ENCODE results near the gene DYNLL1.

The DYNLL1 gene

GRCh38 chr12:120542166-120542565 lies 46.3 kb downstream of the DYNLL1 start:
- Histone ChIP-seq H3K27me3 (ENCODE audit: insufficient read depth, insufficient read length) (no peaks in the 10 kb centered on the region), H3K4me3 (ENCODE audit: insufficient read length, low read depth) (no peak overlapping the region), H3K4me1 (ENCODE audit: insufficient read depth, insufficient read length) (no peaks in the 10 kb centered on the region), H3K9me3 (ENCODE audit: insufficient read depth, low read length) (no peaks in the 10 kb centered on the region), H3K36me3 (ENCODE audit: insufficient read depth, insufficient read length, low read length) (peaks cover 73% of the 10 kb centered on the region), H3K9ac (ENCODE audit: insufficient read length, low read depth) (no peak overlapping the region)
- no peak for TF ChIP-seq YY1 (IDR thresholded peaks at IDR 0.05; ENCODE audit: insufficient read depth, insufficient read length)
- no peak for TF ChIP-seq ZNF274 (IDR thresholded peaks at IDR 0.05; ENCODE audit: low read depth, low read length)
- no peak for TF ChIP-seq SUZ12 (IDR thresholded peaks at IDR 0.05; ENCODE audit: extremely low read depth, insufficient read depth, insufficient read length)
- DNase-seq (ENCODE audit: low read depth, low spot score) = no peak

GRCh38 chr12:120544691-120545090 lies 48.8 kb downstream of the DYNLL1 start:
- no peak overlapping the region for H3K9ac ChIP-seq (ENCODE audit: insufficient read length, low read depth)
- no peak for DNase-seq (ENCODE audit: low read depth, low spot score)
- H3K9me3 ChIP-seq (ENCODE audit: insufficient read depth, low read length) = no peaks in the 10 kb centered on the region
- no peaks in the 10 kb centered on the region for H3K4me1 ChIP-seq (ENCODE audit: insufficient read depth, insufficient read length)
- no peaks in the 10 kb centered on the region for H3K27me3 ChIP-seq (ENCODE audit: insufficient read depth, insufficient read length)
- TF ChIP-seq SUZ12 (IDR thresholded peaks at IDR 0.05; ENCODE audit: extremely low read depth, insufficient read depth, insufficient read length) = no peak
- H3K4me3 ChIP-seq (ENCODE audit: insufficient read length, low read depth) = no peak overlapping the region
- H3K36me3 ChIP-seq (ENCODE audit: insufficient read depth, insufficient read length, low read length) = peaks cover 78% of the 10 kb centered on the region

GRCh38 chr12:120546050-120546386 lies 50.1 kb downstream of the DYNLL1 start:
- Histone ChIP-seq H3K9ac (ENCODE audit: insufficient read length, low read depth) (no peak overlapping the region), H3K4me1 (ENCODE audit: insufficient read depth, insufficient read length) (no peaks in the 10 kb centered on the region), H3K27me3 (ENCODE audit: insufficient read depth, insufficient read length) (no peaks in the 10 kb centered on the region), H3K36me3 (ENCODE audit: insufficient read depth, insufficient read length, low read length) (peaks cover 77% of the 10 kb centered on the region), H3K9me3 (ENCODE audit: insufficient read depth, low read length) (no peaks in the 10 kb centered on the region), H3K4me3 (ENCODE audit: insufficient read length, low read depth) (no peak overlapping the region)
- DNase-seq (ENCODE audit: low read depth, low spot score) = no peak
- TF ChIP-seq YY1 (IDR thresholded peaks at IDR 0.05; ENCODE audit: insufficient read depth, insufficient read length) = no peak
- TF ChIP-seq ZNF274 (IDR thresholded peaks at IDR 0.05; ENCODE audit: low read depth, low read length) = no peak
- no peak for TF ChIP-seq SUZ12 (IDR thresholded peaks at IDR 0.05; ENCODE audit: extremely low read depth, insufficient read depth, insufficient read length)
